Loucy (cell line): ENCODE measurements around the gene C4orf54.

Experiments
- EZH2phosphoT487 ChIP-seq: fragments of 200-600 bp; IDR thresholded peaks from 2 replicates; pipeline ENCODE4 v1.6.1; 2018; ENCODE audit warnings: antibody characterized with exemption, mild to moderate bottlenecking, moderate library complexity, borderline replicate concordance
- TF ChIP-seq, protein P1 (sequence below): fragments of 200-600 bp; sonication (generic); conservative IDR thresholded peaks from 2 replicates; pipeline ENCODE4 v1.5.1; 2014; ENCODE audit warnings: mild to moderate bottlenecking, antibody characterized with exemption, low read length

DNA sequence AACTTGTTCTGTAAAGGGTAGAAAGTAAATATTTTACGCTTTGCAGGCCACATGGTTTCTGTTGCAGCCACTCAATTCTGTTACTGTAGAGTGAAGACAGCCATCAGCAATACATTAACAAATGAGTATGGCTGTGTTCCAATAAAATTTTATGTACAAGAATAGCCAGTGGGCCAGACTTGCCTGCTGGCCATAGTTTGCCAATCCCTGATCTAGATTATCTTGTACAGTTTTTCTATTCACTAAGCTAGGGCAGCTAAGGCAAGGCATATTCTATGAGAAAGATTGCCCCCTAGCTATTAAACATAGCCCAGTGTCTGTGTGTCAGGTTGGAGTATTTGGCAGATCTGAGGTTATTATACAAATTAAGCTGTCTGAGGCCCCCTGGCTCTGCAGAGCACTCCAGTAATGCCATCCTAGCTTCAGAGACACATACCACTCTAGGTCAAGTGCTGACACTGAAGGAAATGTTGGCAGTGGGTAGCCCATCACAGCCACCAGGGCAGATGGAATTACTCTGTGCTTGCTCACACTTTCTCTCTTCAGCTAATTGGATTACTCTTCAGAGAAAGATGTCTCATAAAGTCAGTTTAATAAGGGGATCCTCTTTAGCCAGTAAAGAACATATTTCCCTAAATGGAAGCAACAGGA lies 42.3 kb downstream of the C4orf54 start:
- TF ChIP-seq, protein P1, sequence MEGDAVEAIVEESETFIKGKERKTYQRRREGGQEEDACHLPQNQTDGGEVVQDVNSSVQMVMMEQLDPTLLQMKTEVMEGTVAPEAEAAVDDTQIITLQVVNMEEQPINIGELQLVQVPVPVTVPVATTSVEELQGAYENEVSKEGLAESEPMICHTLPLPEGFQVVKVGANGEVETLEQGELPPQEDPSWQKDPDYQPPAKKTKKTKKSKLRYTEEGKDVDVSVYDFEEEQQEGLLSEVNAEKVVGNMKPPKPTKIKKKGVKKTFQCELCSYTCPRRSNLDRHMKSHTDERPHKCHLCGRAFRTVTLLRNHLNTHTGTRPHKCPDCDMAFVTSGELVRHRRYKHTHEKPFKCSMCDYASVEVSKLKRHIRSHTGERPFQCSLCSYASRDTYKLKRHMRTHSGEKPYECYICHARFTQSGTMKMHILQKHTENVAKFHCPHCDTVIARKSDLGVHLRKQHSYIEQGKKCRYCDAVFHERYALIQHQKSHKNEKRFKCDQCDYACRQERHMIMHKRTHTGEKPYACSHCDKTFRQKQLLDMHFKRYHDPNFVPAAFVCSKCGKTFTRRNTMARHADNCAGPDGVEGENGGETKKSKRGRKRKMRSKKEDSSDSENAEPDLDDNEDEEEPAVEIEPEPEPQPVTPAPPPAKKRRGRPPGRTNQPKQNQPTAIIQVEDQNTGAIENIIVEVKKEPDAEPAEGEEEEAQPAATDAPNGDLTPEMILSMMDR = peak; percentile 31; the same call in 1 of the 2 replicates
- TF ChIP-seq EZH2phosphoT487 = no peak
